GOT3 (cell line): Measurements from ENCODE around the gene PRKACB.
"Not testable (repeated sequence)": the region's sequence is repeated elsewhere in the genome, so short reads cannot be mapped to it uniquely, and the experiment has no call there.

Experiments used
- DNase-seq: peaks from one replicate; lab custom pipeline; 2025; ENCODE audit warnings: mixed read lengths; lab: John Stamatoyannopoulos, UW

Gene PRKACB

DNA sequence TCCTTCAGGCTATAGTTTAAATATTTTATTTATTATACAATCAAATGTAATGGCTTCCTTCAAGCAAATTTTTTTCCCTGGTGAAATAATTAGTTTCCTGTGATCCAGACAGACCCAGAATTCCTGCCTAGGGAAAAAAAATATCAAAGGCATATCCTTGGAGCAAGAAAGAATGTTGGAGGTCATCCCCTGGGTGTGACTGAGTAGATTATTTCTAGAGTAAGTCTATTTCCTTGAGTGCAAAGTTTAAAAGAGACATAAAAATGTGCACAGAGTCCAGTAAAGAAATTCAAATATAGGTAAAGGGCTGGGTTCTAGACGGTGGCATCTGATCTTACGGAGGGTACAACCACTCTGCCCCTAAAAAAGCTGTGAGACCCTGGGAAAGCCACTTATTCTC, 125.2 kb downstream of the PRKACB start:
- DNase-seq, result no peak

DNA sequence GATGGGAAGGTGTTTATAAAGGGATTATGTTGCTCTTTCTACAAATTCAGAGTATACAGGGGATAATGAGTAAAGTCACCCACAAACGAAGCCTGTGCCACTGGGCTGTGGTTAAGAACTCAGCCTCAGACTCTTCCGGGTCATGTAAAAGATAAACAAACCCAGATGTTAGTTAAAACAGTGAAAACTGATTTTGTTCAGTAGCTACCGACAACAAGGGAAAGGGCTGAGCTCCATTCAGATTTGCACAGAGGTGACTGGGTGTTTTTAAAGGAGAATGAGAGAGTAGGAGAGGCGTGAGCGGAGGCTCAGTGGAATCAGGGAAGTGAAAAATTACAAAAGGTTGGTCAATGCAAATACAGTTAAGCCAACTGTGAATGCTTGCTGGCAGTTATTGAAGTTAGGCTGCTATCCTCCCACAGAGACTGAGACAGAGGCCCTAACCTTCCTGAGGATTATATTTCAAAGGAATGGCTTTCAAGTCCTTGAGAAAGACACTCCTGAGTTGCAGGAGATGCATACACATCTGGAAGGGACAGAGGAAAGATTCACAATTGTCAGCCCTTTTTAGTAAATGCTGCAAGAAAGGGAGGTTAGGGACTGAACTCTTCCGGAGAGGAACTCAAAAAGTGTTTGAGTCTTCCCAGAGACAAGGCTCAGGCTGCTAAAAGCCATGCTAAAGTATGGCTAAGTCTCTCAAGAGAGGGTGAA, 127.5 kb downstream of the PRKACB start:
- DNase-seq, result no peak

DNA sequence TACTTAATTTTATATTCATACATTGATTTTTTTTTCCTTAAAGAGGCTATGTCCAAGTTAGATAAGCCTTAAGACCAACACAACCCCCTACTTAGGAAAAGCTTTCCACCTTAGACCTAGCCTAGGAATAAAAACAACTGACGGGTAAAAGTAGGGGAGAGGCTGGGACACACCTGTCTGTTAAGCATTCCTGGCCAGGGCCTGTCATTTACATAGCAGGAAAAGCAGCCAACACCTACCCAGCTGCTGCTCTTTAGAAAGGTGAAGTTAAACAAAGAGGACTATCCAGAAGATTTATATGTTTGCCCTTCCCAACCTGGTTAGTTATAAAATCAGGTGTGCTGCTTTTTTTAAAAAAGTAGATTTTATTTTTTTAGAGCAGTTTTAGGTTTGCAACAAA, 128.3 kb downstream of the PRKACB start:
- DNase-seq, result no peak

DNA sequence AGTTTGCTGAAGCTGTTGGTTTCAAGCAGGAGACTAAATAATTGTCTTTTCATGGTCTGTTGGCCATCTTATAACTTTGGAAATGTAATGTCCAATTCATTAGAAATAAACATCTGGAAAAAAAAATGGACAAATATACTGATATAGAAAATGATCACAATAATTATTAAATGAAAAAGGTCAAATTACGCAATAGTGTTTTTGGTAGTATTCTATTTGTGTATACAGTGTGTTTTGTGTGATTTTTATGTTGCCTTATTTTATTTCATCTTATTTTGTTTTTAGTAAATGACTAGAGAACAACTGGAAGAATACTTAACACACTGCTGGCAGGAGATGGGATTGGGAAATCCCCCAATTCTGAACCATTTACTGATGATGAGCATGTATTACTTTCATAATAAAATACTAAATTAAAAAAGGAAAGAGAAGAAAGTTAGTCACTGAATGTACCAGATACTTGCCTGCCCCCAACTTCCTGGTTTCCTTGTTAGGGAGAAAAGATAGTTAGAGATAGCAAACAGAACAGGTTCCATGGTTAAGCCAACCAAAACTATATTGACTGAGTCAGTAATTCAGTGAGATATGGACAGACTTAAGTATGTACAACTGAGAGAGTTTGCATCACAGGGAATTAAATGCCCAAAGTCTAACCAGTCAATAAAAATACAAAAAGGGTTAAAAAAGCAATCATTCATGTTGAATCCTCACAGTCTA, 133.4 kb downstream of the PRKACB start:
- no peak for DNase-seq

DNA sequence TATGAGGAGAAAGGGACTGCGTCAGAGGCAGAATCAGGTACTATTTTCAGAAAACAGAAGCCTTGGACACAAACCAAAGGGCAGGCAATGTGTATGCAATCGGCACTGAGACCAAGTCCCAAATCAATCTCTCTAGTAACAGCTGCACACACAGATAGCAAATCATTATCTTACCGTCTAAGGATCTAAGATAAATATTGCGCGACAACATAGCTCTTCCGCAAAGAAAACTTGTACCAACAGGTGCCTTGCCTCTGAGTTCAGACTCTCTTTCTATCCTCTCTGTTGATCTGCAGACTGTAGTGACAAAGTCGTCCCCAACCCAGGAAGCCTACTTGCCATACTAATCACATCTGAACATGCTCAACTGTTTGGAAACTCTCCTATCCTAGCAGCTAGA, 134.8 kb downstream of the PRKACB start:
- no peak for DNase-seq

DNA sequence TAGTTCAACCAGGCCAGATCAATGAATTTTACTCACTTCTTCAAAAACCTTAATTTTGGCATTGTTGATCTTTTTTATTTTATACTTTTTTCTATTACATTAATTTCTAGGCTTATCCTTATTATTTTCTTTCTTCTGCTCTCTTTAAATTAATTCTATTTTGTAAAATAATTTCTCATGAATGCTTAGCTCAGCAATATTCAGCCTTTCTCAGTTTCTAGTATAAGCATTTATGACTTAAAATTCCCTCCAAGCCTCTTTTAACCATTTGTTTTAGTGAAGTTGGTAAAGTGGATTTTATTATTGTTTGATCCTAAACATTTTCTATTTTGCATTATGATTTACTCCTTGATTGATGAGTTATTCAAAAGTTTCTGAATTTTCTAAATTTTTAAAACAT, 136.8 kb downstream of the PRKACB start:
- no peak for DNase-seq

DNA sequence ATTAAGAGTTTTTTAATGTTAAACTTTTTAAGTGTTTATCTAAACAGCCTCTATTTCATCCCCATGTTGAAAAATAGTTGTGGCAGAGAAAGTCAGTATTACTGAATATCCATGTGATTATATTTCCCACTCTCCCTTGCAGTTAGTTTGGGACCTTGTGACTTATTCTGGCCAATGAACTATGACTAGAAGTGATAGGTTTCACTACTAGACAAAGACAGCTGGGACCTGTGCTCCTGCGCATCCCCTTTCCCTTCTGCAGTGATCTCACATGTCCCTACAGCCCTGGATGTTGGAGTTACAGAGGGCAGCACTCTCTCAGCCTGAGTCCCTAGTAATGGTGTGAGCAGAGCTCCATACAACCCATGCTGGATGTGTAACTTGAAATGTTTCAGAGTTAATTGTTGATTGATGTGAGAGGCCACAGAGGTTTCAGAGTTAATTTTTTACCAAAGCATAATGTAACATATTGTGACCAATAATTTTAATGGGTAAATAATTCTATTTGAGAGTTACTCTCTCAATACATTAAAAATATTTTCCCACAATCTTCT, 138.8 kb downstream of the PRKACB start:
- DNase-seq, result no peak

DNA sequence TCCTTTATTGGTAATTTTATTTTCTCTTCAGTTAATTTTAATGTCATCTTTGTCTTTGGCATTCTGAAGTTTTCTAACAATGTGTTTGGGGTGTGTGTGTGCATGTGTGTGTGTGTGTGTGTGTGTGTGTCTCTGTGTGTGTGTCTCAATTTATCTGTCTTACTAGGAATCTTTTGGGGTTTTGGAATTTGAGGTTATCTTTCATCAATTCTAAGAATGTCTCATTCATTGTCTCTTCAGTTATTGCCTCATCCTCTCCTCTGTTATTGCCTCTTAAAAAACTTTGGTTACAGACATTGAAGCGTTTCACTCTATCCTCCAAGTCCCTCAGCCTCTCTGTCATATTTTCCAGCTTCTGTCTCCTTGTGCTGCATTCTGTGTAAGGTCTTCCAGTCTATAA, 139.3 kb downstream of the PRKACB start:
- DNase-seq, result no peak

DNA sequence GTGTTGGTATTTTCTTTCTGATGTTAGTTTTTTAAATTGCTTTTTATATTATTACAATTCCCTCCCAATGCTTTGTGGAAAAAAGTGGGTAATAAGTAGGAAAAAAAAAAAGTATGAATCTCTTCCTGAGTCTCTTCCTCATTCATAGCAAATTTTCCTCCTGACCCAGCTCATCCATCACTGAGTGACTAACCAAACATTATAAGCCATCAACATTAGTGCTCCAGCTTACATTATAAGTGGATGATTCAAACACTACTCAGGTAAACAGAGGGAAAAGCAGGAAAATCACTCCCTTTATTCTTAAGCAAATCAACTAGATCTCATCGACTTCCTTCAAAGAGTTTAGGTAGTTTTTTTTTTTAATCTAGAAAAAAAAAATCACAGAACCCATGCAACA, 142.0 kb downstream of the PRKACB start:
- no peak for DNase-seq

DNA sequence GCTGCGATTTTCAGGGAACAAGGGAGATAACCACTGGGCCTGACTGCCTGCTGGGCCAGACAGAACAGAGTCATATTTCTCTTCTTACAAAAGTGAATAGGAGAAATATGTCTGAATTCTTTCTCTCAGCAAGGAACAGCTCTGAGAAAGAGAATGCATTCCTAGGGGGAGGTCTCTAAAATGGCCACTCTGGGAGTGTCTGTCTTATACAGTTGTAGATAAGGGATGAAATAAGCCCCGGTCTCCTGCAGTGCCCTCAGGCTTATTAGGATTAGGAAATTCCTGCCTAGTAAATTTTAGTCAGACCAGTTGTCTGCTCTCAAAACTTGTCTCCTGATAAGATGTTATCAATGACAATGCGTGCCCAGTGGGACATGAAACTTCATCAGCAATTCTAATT, 143.3 kb downstream of the PRKACB start:
- not testable (repeated sequence) for DNase-seq
